A549 (cell line): ENCODE measurements around the gene RAG2.

Experiments used
- CHD4 ChIP-seq: fragments of 200-600 bp; sonication (generic); IDR thresholded peaks from 2 replicates; pipeline ENCODE4 v1.6.1; 2016; ENCODE audit warnings: antibody characterized with exemption, mild to moderate bottlenecking, borderline replicate concordance
- POLR2A ChIP-seq: IDR thresholded peaks from 2 replicates; pipeline ENCODE4 v1.6.1; 2012; ENCODE audit warnings: mild to moderate bottlenecking, low read length
- RCOR1 ChIP-seq: fragments of 150-350 bp; IDR thresholded peaks from 2 replicates; pipeline ENCODE4 v1.6.1; 2014; ENCODE audit warnings: antibody characterized with exemption, low read length, low read depth
- TF ChIP-seq, protein P1 (sequence below): fragments of >200 bp; sonication (Bioruptor Twin); formaldehyde crosslinking; IDR thresholded peaks from 3 replicates; pipeline ENCODE4 v1.5.1; 2016
- TF ChIP-seq, protein P2 (sequence below): IDR thresholded peaks from 2 replicates; pipeline ENCODE4 v1.6.1; 2012

DNA sequence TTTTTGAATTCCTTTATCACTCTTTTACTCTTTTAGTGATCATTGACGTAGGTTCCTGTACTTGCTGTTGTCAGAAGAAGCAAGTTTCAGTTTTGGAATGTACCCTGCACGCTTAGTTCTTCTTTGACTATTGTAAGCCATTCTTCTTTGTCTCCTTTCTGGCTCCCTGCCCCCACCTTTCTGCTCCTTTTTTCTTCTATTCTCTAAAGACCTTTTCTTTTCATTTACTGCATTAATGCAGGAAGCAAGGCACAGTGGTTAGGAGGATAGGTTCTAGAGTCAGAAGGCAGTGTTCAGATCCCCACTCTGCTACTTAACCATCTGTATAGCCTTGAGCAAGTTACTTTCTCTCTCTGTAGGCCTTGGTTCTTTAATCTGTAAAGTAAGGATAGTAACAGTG lies 33.7 kb upstream of the RAG2 start:
- no peak for TF ChIP-seq POLR2A
- TF ChIP-seq, protein P1, sequence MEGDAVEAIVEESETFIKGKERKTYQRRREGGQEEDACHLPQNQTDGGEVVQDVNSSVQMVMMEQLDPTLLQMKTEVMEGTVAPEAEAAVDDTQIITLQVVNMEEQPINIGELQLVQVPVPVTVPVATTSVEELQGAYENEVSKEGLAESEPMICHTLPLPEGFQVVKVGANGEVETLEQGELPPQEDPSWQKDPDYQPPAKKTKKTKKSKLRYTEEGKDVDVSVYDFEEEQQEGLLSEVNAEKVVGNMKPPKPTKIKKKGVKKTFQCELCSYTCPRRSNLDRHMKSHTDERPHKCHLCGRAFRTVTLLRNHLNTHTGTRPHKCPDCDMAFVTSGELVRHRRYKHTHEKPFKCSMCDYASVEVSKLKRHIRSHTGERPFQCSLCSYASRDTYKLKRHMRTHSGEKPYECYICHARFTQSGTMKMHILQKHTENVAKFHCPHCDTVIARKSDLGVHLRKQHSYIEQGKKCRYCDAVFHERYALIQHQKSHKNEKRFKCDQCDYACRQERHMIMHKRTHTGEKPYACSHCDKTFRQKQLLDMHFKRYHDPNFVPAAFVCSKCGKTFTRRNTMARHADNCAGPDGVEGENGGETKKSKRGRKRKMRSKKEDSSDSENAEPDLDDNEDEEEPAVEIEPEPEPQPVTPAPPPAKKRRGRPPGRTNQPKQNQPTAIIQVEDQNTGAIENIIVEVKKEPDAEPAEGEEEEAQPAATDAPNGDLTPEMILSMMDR, result no peak
- TF ChIP-seq RCOR1, result no peak
- no peak for TF ChIP-seq CHD4
- TF ChIP-seq, protein P2, sequence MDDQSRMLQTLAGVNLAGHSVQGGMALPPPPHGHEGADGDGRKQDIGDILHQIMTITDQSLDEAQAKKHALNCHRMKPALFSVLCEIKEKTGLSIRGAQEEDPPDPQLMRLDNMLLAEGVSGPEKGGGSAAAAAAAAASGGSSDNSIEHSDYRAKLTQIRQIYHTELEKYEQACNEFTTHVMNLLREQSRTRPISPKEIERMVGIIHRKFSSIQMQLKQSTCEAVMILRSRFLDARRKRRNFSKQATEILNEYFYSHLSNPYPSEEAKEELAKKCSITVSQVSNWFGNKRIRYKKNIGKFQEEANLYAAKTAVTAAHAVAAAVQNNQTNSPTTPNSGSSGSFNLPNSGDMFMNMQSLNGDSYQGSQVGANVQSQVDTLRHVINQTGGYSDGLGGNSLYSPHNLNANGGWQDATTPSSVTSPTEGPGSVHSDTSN, result no peak
